HepG2 (cell line): Measurements from ENCODE around the gene KTN1. TPM values are rescaled to one million over a fixed set of nuclear protein-coding genes. Genes with fewer than 3 reads are reported as not detected.

Experiments
- CTCF ChIP-seq: sonication (generic); formaldehyde crosslinking; IDR thresholded peaks from 2 replicates; pipeline ENCODE4 v1.5.0; 2020; ENCODE audit warnings: mild to moderate bottlenecking, missing genetic modification reagents, moderate library complexity
- DMAP1 ChIP-seq: IDR thresholded peaks from 2 replicates; pipeline ENCODE4 v1.6.1; 2016
- ESRRA ChIP-seq: sonication (generic); formaldehyde crosslinking; IDR thresholded peaks from 2 replicates; pipeline ENCODE4 v1.5.1; 2020; ENCODE audit warnings: mild to moderate bottlenecking, low read depth, missing genetic modification reagents
- GPBP1L1 ChIP-seq: sonication (generic); formaldehyde crosslinking; IDR thresholded peaks from 2 replicates; pipeline ENCODE4 v1.5.0; 2020; ENCODE audit warnings: mild to moderate bottlenecking, missing genetic modification reagents
- GZF1 ChIP-seq: sonication (generic); formaldehyde crosslinking; IDR thresholded peaks from 2 replicates; pipeline ENCODE4 v1.5.1; 2020; ENCODE audit warnings: mild to moderate bottlenecking, missing genetic modification reagents
- JUNB ChIP-seq: sonication (generic); formaldehyde crosslinking; IDR thresholded peaks from 2 replicates; pipeline ENCODE4 v1.8.0; 2022; ENCODE audit warnings: missing genetic modification reagents, mild to moderate bottlenecking, borderline replicate concordance
- KAT2B ChIP-seq: fragments of 150-350 bp; IDR thresholded peaks from 2 replicates; pipeline ENCODE4 v1.6.1; 2014; ENCODE audit warnings: low read depth, low read length, borderline replicate concordance
- KDM5A ChIP-seq: fragments of 200-600 bp; sonication (generic); IDR thresholded peaks from 2 replicates; pipeline ENCODE4 v1.7.0; 2018; ENCODE audit warnings: antibody characterized with exemption, mild to moderate bottlenecking, low read length, borderline replicate concordance
- NKX3-1 ChIP-seq: sonication (generic); formaldehyde crosslinking; IDR thresholded peaks from 2 replicates; pipeline ENCODE4 v1.5.0; 2020; ENCODE audit warnings: missing genetic modification reagents
- PHF21A ChIP-seq: sonication (generic); formaldehyde crosslinking; IDR thresholded peaks from 2 replicates; pipeline ENCODE4 v1.5.0; 2020; ENCODE audit warnings: mild to moderate bottlenecking, missing genetic modification reagents
- RARA ChIP-seq: IDR thresholded peaks from 2 replicates; pipeline ENCODE4 v1.6.1; 2016; ENCODE audit warnings: missing genetic modification reagents, missing compliant biosample characterization
- SIN3B ChIP-seq: fragments of 150-350 bp; IDR thresholded peaks from 2 replicates; pipeline ENCODE4 v1.6.1; 2014; ENCODE audit warnings: low read length
- SMARCE1 ChIP-seq: fragments of 450-650 bp; IDR thresholded peaks from 2 replicates; pipeline ENCODE4 v1.6.1; 2017; ENCODE audit warnings: borderline replicate concordance
- SNRNP70 ChIP-seq: fragments of 200-400 bp; formaldehyde crosslinking; IDR thresholded peaks from 2 replicates; pipeline ENCODE4 v1.6.1; 2017; ENCODE audit warnings: mild to moderate bottlenecking, low read depth, low read length, moderate library complexity
- YY1 ChIP-seq: IDR thresholded peaks from 2 replicates; pipeline ENCODE4 v1.6.1; 2011; ENCODE audit warnings: low read length, low read depth, moderate library complexity, mild to moderate bottlenecking; ENCODE audit not compliant: insufficient read depth, insufficient replicate concordance
- ZFP82 ChIP-seq: sonication (generic); formaldehyde crosslinking; IDR thresholded peaks from 2 replicates; pipeline ENCODE4 v1.5.1; 2020; ENCODE audit warnings: mild to moderate bottlenecking, missing genetic modification reagents, borderline replicate concordance
- ZNF12 ChIP-seq: sonication (generic); formaldehyde crosslinking; IDR thresholded peaks from 2 replicates; pipeline ENCODE4 v1.5.0; 2020; ENCODE audit warnings: missing genetic modification reagents
- ZNF264 ChIP-seq: sonication (generic); formaldehyde crosslinking; IDR thresholded peaks from 2 replicates; pipeline ENCODE4 v1.4.0; 2020; ENCODE audit warnings: missing genetic modification reagents
- ZNF367 ChIP-seq: sonication (generic); formaldehyde crosslinking; IDR thresholded peaks from 2 replicates; pipeline ENCODE4 v1.4.0; 2020; ENCODE audit warnings: missing genetic modification reagents, borderline replicate concordance
- ZNF460 ChIP-seq: sonication (generic); formaldehyde crosslinking; IDR thresholded peaks from 2 replicates; pipeline ENCODE4 v1.5.1; 2020; ENCODE audit warnings: missing genetic modification reagents, mild to moderate bottlenecking, borderline replicate concordance
- ZNF713 ChIP-seq: sonication (generic); formaldehyde crosslinking; IDR thresholded peaks from 2 replicates; pipeline ENCODE4 v1.4.0; 2020; ENCODE audit warnings: mild to moderate bottlenecking, missing genetic modification reagents
- ZNF747 ChIP-seq: sonication (generic); formaldehyde crosslinking; IDR thresholded peaks from 2 replicates; pipeline ENCODE4 v1.8.1; 2023; ENCODE audit warnings: missing genetic modification reagents, mild to moderate bottlenecking, borderline replicate concordance
- ZNF850 ChIP-seq: sonication (generic); formaldehyde crosslinking; conservative IDR thresholded peaks from 2 replicates; pipeline ENCODE4 v1.9.0; 2021; ENCODE audit warnings: mild to moderate bottlenecking, missing genetic modification reagents
- ZSCAN20 ChIP-seq: sonication (generic); formaldehyde crosslinking; IDR thresholded peaks from 2 replicates; pipeline ENCODE4 v1.4.0; 2020; ENCODE audit warnings: missing genetic modification reagents, mild to moderate bottlenecking, borderline replicate concordance
- ZSCAN31 ChIP-seq: sonication (generic); formaldehyde crosslinking; IDR thresholded peaks from 2 replicates; pipeline ENCODE4 v1.5.0; 2020; ENCODE audit warnings: low read depth, mild to moderate bottlenecking, missing genetic modification reagents
- polyA plus RNA-seq, 8 experiments: library from polyadenylated mRNA; depleted of rRNA in 3 of 8; stranded (reverse) in 7 of 8; unstranded in 1 of 8; fragments of >200 nt; fragmentation: Illumina TruSeq in 4 of 8; extraction: Trizol in 4 of 8; gene quantifications; 2 replicates each; pipeline versions ENCODE4 v1.2.1 to v1.2.3, GENCODE V29; 2011 to 2016; ENCODE audit warnings: low read depth in 4 of 8, missing spikeins in 1 of 8, mixed read lengths in 1 of 8; ENCODE audit not compliant: insufficient read depth in 1 of 8
- total RNA-seq, 5 experiments: library from RNA; depleted of rRNA; stranded (reverse); fragments of >200 nt; fragmentation: Illumina TruSeq; extraction: Trizol; gene quantifications; 2 replicates each; pipeline ENCODE4 v1.2.3, GENCODE V29; 2016; ENCODE audit warnings: low read depth in 1 of 5
- TF ChIP-seq, protein P1 (sequence below): sonication (generic); formaldehyde crosslinking; IDR thresholded peaks from 2 replicates; pipeline ENCODE4 v1.8.0; 2022; ENCODE audit warnings: low read depth, missing genetic modification reagents

KTN1 gene
- total and polyA plus RNA-seq, 2 of the 13 experiments (the other 11 are each of a cell fraction or from before 2014, with no cell fraction given) = 60.6 to 169 TPM

- TF ChIP-seq ZFP82 (CRISPR knock-in tag) (0 out of 2 replicates have a peak, but pooled peaks have one; percentile 62), ESRRA (CRISPR knock-in tag) (no peak), SIN3B (no peak), SMARCE1 (no peak), ZSCAN31 (CRISPR knock-in tag) (no peak), DMAP1 (CRISPR knock-in tag) (peak; percentile 64; the same call in 1 of the 2 replicates), ZNF713 (no peak), ZNF850 (CRISPR knock-in tag) (no peak), ZNF12 (CRISPR knock-in tag) (peak; percentile 75; the same call in 1 of the 2 replicates), GPBP1L1 (no peak), RARA (CRISPR knock-in tag) (peak; percentile 90), ZNF747 (CRISPR knock-in tag) (peak; percentile 50; the same call in 1 of the 2 replicates), JUNB (peak; percentile 62; the same call in 1 of the 2 replicates), CTCF (CRISPR knock-in tag) (no peak), KAT2B (no peak), NKX3-1 (CRISPR knock-in tag) (no peak), ZSCAN20 (CRISPR knock-in tag) (0 out of 2 replicates have a peak, but pooled peaks have one; percentile 44), PHF21A (peak; percentile 94), ZNF264 (CRISPR knock-in tag) (peak; percentile 85; the same call in 1 of the 2 replicates), GZF1 (CRISPR knock-in tag) (no peak), ZNF367 (CRISPR knock-in tag) (no peak), ZNF460 (CRISPR knock-in tag) (peak; percentile 100), YY1 (peak; percentile 87), SNRNP70 (no peak), KDM5A (peak; percentile 29; the same call in 1 of the 2 replicates)
- TF ChIP-seq, protein P1, sequence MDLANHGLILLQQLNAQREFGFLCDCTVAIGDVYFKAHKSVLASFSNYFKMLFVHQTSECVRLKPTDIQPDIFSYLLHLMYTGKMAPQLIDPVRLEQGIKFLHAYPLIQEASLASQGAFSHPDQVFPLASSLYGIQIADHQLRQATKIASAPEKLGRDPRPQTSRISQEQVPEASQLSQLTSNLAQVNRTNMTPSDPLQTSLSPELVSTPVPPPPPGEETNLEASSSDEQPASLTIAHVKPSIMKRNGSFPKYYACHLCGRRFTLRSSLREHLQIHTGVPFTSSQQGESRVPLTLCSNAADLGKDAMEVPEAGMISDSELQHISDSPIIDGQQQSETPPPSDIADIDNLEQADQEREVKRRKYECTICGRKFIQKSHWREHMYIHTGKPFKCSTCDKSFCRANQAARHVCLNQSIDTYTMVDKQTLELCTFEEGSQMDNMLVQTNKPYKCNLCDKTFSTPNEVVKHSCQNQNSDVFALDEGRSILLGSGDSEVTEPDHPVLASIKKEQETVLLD (CRISPR knock-in tag) = no peak
Measured at GRCh38 chr14:55599250-55599879, 19.4 kb downstream of the KTN1 start (continued).
